Mesenchymal stem cell (in vitro differentiated cells and primary cell): ENCODE data around the gene PCNX2.

Source experiments
- DNase-seq: peaks from one replicate; pipeline ENCODE4 v3.0.0-alpha.2; 2013
- H2AFZ ChIP-seq: one replicate; pipeline ENCODE4 v1.6.1; 2013; ENCODE audit warnings: low read depth, mild to moderate bottlenecking, control low read depth, inconsistent platforms, low read length, moderate library complexity
- H2AK5ac ChIP-seq: 2 replicates; pipeline ENCODE4 v1.6.1; 2013; ENCODE audit warnings: low read length, moderate library complexity, mild to moderate bottlenecking, inconsistent platforms; ENCODE audit not compliant: severe bottlenecking
- H2BK120ac ChIP-seq: one replicate; pipeline ENCODE4 v1.6.1; 2013; ENCODE audit warnings: low read depth, mild to moderate bottlenecking, inconsistent platforms, low read length, moderate library complexity
- H2BK12ac ChIP-seq, 2 experiments: one replicate each; pipeline ENCODE4 v1.6.1; 2013; ENCODE audit warnings: inconsistent platforms in 2 of 2, low read length in 2 of 2, mild to moderate bottlenecking in 2 of 2, moderate library complexity in 2 of 2, control low read depth in 1 of 2
- H2BK15ac ChIP-seq: one replicate; pipeline ENCODE4 v1.6.1; 2013; ENCODE audit warnings: mild to moderate bottlenecking, low read depth, inconsistent platforms; ENCODE audit not compliant: poor library complexity, severe bottlenecking
- H2BK5ac ChIP-seq: 2 replicates; pipeline ENCODE4 v1.6.1; 2013; ENCODE audit warnings: low read depth, mild to moderate bottlenecking, low read length, control low read depth, inconsistent platforms; ENCODE audit not compliant: poor library complexity, severe bottlenecking
- H3K14ac ChIP-seq, 2 experiments: one replicate each; pipeline ENCODE4 v1.6.1; 2013; ENCODE audit warnings: inconsistent platforms in 2 of 2, low read length in 2 of 2, control low read depth in 1 of 2, mild to moderate bottlenecking in 1 of 2, moderate library complexity in 1 of 2
- H3K18ac ChIP-seq, 2 experiments: one replicate each; pipeline ENCODE4 v1.6.1; 2013; ENCODE audit warnings: inconsistent platforms in 2 of 2, low read length in 2 of 2, control low read depth in 1 of 2, low read depth in 1 of 2, mild to moderate bottlenecking in 1 of 2
- H3K23ac ChIP-seq, 2 experiments: one replicate each; pipeline ENCODE4 v1.6.1; 2013; ENCODE audit warnings: inconsistent platforms in 2 of 2, low read length in 2 of 2, mild to moderate bottlenecking in 2 of 2, moderate library complexity in 2 of 2, control low read depth in 1 of 2
- H3K27ac ChIP-seq: 2 replicates; pipeline ENCODE4 v1.5.1; 2013; ENCODE audit warnings: mild to moderate bottlenecking, moderate library complexity, low read length, control low read depth, inconsistent platforms; ENCODE audit not compliant: poor library complexity, severe bottlenecking
- H3K27me3 ChIP-seq, 2 experiments: 2 replicates each; pipeline versions ENCODE4 v1.6.1 to v1.7.0; 2013; ENCODE audit warnings: low read length in 2 of 2, mild to moderate bottlenecking in 2 of 2, moderate library complexity in 2 of 2, control low read depth in 1 of 2, inconsistent platforms in 1 of 2; ENCODE audit not compliant: control insufficient read depth in 1 of 2, insufficient read depth in 1 of 2
- H3K36me3 ChIP-seq, 2 experiments: 2 replicates each; pipeline versions ENCODE4 v1.6.1 to v1.7.0; 2013; ENCODE audit warnings: low read length in 2 of 2, control low read depth in 1 of 2, inconsistent platforms in 1 of 2, low read depth in 1 of 2, mild to moderate bottlenecking in 1 of 2; ENCODE audit not compliant: insufficient read depth in 2 of 2, control insufficient read depth in 1 of 2
- H3K4ac ChIP-seq, 2 experiments: one replicate each; pipeline ENCODE4 v1.6.1; 2013; ENCODE audit warnings: inconsistent platforms in 2 of 2, low read length in 2 of 2, mild to moderate bottlenecking in 2 of 2, moderate library complexity in 2 of 2, control low read depth in 1 of 2, low read depth in 1 of 2
- H3K4me1 ChIP-seq: 2 replicates; pipeline ENCODE4 v1.6.1; 2013; ENCODE audit warnings: low read depth, low read length, control low read depth; ENCODE audit not compliant: control insufficient read depth, insufficient read depth
- H3K4me2 ChIP-seq: 2 replicates; pipeline ENCODE4 v1.6.1; 2013; ENCODE audit warnings: low read length, mild to moderate bottlenecking, inconsistent platforms; ENCODE audit not compliant: poor library complexity, severe bottlenecking
- H3K4me3 ChIP-seq, 2 experiments: 2 replicates each; pipeline versions ENCODE4 v1.5.1 to v1.7.0; 2013; ENCODE audit warnings: low read length in 2 of 2, mild to moderate bottlenecking in 2 of 2, control low read depth in 1 of 2, low read depth in 1 of 2; ENCODE audit not compliant: insufficient read depth in 1 of 2
- H3K79me1 ChIP-seq: replicated peaks from 2 replicates; pipeline ENCODE4 v1.6.1; 2013; ENCODE audit warnings: mild to moderate bottlenecking, control low read depth, low read length, inconsistent platforms; ENCODE audit not compliant: poor library complexity, severe bottlenecking
- H3K9ac ChIP-seq: 2 replicates; pipeline ENCODE4 v1.7.0; 2013; ENCODE audit warnings: mild to moderate bottlenecking, low read length, moderate library complexity
- H3K9me3 ChIP-seq: 2 replicates; pipeline ENCODE4 v1.7.0; 2013; ENCODE audit warnings: mild to moderate bottlenecking, low read length; ENCODE audit not compliant: control insufficient read depth
- H4K8ac ChIP-seq: one replicate; pipeline ENCODE4 v1.6.1; 2013; ENCODE audit warnings: inconsistent platforms, mild to moderate bottlenecking, low read length, moderate library complexity
- H4K91ac ChIP-seq: one replicate; pipeline ENCODE4 v1.6.1; 2013; ENCODE audit warnings: mild to moderate bottlenecking, low read length, inconsistent platforms
- WGBS: methylation state at CpG from one replicate; pipeline ENCODE4 v1.1.7; 2013; ENCODE audit warnings: mixed read lengths; 5-methylcytosine and 5-hydroxymethylcytosine counted together

PCNX2 gene

DNA sequence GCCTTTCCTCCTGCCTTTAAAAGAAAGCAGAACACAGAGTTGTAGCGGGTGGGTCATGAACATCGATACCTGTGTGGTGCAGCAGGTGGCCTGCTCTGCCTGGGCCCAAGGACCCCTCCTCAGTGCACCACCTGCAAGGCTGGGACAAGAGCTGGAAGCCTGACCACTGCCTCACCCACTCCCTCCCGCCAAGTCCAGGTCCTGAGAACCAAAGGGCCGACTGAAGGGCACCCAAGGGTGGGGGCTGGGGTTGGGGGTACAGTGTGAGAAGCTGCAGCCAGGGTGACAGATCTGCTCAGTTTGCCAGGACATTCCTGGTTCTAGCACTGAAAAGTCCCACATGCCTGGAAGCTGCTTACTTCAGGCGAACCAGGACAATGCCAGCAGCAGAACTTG, 309.0 kb downstream of the PCNX2 start:
- peaks cover 58 to 71% of the 10 kb centered on the region in 2 experiments for H3K36me3 ChIP-seq
- no peak overlapping the region for H3K4me2 ChIP-seq
- no peaks in the 10 kb centered on the region for H3K27me3 ChIP-seq
- DNase-seq = no peak
- no peak overlapping the region for H3K14ac ChIP-seq
- peaks cover 10% of the 10 kb centered on the region for H3K79me1 ChIP-seq
- H2BK5ac ChIP-seq = no peak overlapping the region
- H2AFZ ChIP-seq = no peak overlapping the region
- no peak overlapping the region for H3K18ac ChIP-seq
- no peak overlapping the region for H2AK5ac ChIP-seq
- no peak overlapping the region for H4K91ac ChIP-seq
- H3K4ac ChIP-seq = no peak overlapping the region
- H3K9ac ChIP-seq = no peak overlapping the region
- WGBS = 100% methylated on average over 4 of the region's 5 CpGs
- H4K8ac ChIP-seq = no peak overlapping the region
- no peak overlapping the region for H2BK12ac ChIP-seq
- no peak overlapping the region for H3K23ac ChIP-seq
- no peak overlapping the region for H2BK120ac ChIP-seq
- H3K4me3 ChIP-seq = no peak overlapping the region
- no peak overlapping the region for H2BK15ac ChIP-seq
- H3K27ac ChIP-seq = no peak overlapping the region
- peaks cover 14% of the 10 kb centered on the region for H3K4me1 ChIP-seq
- H3K9me3 ChIP-seq = no peaks in the 10 kb centered on the region

- H3K36me3 ChIP-seq = peaks cover 53 to 66% of the 10 kb centered on the region in 2 experiments
- no peak overlapping the region for H4K91ac ChIP-seq
- H2BK12ac ChIP-seq = no peak overlapping the region
- H3K27me3 ChIP-seq = no peaks in the 10 kb centered on the region
- H2BK120ac ChIP-seq = no peak overlapping the region
- no peak overlapping the region for H3K23ac ChIP-seq
- no peak overlapping the region for H3K4ac ChIP-seq
- peaks cover 14% of the 10 kb centered on the region for H3K4me1 ChIP-seq
- H3K79me1 ChIP-seq = peaks cover 10% of the 10 kb centered on the region
- H2AFZ ChIP-seq = no peak overlapping the region
- H2BK15ac ChIP-seq = no peak overlapping the region
- WGBS = 98% methylated on average over 31 of the region's 31 CpGs
- H3K18ac ChIP-seq = no peak overlapping the region
- no peak overlapping the region for H4K8ac ChIP-seq
- no peak overlapping the region for H3K4me2 ChIP-seq
- no peak overlapping the region for H2BK5ac ChIP-seq
- no peak overlapping the region for H3K14ac ChIP-seq
- H3K27ac ChIP-seq = no peak overlapping the region
- DNase-seq = no peak
- no peaks in the 10 kb centered on the region for H3K9me3 ChIP-seq
- H3K9ac ChIP-seq = no peak overlapping the region
- H2AK5ac ChIP-seq = no peak overlapping the region
- no peak overlapping the region for H3K4me3 ChIP-seq
Observed at GRCh38 chr1:232985882-232986526, 309.5 kb downstream of the PCNX2 start.

- peaks cover 10% of the 10 kb centered on the region for H3K79me1 ChIP-seq
- H3K36me3 ChIP-seq = peaks cover 44 to 54% of the 10 kb centered on the region in 2 experiments
- H3K4me2 ChIP-seq = no peak overlapping the region
- no peak overlapping the region for H2BK12ac ChIP-seq
- H3K4ac ChIP-seq = no peak overlapping the region
- no peak overlapping the region for H3K14ac ChIP-seq
- no peak overlapping the region for H2AK5ac ChIP-seq
- H3K23ac ChIP-seq = no peak overlapping the region
- no peak overlapping the region for H4K91ac ChIP-seq
- no peak overlapping the region for H3K9ac ChIP-seq
- H4K8ac ChIP-seq = no peak overlapping the region
- H3K9me3 ChIP-seq = no peaks in the 10 kb centered on the region
- DNase-seq = no peak
- no peak overlapping the region for H2BK15ac ChIP-seq
- peaks cover 16% of the 10 kb centered on the region for H3K4me1 ChIP-seq
- H3K27me3 ChIP-seq = no peaks in the 10 kb centered on the region
- H2BK120ac ChIP-seq = no peak overlapping the region
- H3K18ac ChIP-seq = no peak overlapping the region
- WGBS = 94% methylated on average over 10 of the region's 10 CpGs
- H3K4me3 ChIP-seq = no peak overlapping the region
- H3K27ac ChIP-seq = no peak overlapping the region
- H2AFZ ChIP-seq = no peak overlapping the region
- H2BK5ac ChIP-seq = no peak overlapping the region
Observed at GRCh38 chr1:232984577-232985425, 310.7 kb downstream of the PCNX2 start.

DNA sequence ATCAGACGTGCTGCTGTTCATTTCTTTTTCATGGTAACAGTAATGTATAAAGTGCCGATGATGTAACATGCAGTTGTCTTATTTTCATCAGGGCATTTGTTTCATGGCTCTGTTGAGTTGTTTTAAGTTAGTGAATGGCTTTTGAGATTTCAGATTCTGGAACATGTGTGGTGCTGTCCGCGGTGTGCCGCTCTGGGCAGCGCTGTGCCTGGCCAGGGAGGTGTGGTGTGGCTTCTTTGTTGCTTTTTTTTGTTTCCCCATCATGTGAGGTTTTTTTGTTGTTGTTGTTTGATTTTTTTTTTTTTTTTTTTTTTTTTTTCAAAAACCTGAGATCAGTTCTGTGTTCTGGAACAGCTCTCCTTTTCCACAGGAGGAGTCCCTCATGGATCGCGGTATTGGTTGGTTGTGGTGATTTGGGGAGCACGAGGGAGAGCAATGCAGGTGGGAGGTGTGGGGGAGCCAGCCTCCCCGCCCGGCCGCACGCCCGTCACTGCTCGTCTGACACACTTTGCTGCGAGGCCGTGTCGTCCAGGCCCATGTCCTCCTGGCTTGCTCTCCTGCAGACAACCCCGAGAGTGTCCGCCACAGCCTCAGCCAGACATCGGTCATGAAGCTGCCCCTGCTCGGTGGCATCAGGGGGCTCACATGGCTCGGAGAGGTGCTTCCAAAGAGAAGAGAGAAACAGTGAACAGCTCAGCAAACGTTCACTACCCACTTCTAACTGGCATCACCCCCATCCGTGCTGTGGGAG, 311.5 kb downstream of the PCNX2 start:
- Histone ChIP-seq H2BK12ac (no peak overlapping the region), H3K9ac (no peak overlapping the region), H3K79me1 (peaks cover 12% of the 10 kb centered on the region), H3K4me3 (no peak overlapping the region), H2BK15ac (no peak overlapping the region), H3K9me3 (no peaks in the 10 kb centered on the region), H3K27ac (no peak overlapping the region), H4K91ac (no peak overlapping the region), H2BK120ac (no peak overlapping the region), H3K4me1 (peaks cover 21% of the 10 kb centered on the region), H3K27me3 (no peaks in the 10 kb centered on the region), H4K8ac (no peak overlapping the region), H3K23ac (no peak overlapping the region), H2AK5ac (no peak overlapping the region), H3K4ac (no peak overlapping the region), H3K18ac (no peak overlapping the region), H3K4me2 (no peak overlapping the region), H2BK5ac (no peak overlapping the region), H2AFZ (no peak overlapping the region), H3K36me3 (peaks cover 50% of the 10 kb centered on the region in 2 experiments), H3K14ac (no peak overlapping the region)
- 98% methylated on average over 23 of the region's 25 CpGs for WGBS
- no peak for DNase-seq
